ENCODE data around the gene RAMAC. TPM values are rescaled to one million over a fixed set of nuclear protein-coding genes. Genes with fewer than 3 reads are reported as not detected.
"Not testable (repeated sequence)": the region's sequence is repeated elsewhere in the genome, so short reads cannot be mapped to it uniquely, and the experiment has no call there.

RAMAC gene
- 13.5 TPM for total RNA-seq

DNA sequence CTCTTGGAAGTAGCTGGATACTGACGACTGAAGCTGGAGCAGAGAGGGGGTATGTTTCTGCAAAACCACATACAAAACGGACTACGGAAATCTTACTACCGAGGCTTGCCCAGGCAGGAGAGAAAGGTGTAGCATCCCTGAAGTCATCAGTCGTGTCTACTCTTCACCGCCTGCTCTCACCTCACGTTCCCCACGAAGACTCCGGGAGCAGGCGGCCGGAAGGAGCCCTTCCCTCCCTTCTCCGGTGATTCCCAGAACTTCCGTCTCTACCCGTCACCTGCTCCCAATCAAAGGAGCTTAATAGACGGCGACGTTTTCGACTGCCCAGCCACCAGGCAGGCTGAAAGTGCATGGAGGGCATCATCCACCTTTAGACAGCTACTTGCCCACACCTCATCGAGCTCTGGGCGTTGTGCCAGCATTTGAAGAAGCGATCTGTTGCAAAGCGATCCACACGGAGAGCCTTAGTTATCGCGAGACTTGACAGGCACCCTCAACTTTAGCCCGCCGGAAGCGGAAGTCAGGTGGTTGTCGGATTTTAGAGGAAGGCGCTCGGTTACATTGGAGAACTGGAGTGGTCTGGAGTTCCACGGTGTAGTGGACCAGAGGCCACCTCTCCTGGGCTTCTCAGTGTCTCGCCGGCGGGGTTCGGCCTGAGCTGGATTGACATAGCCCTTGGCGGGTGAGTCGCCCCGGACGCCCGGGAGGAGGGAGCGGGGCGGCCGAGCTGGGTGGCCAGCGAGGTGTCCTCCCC is at the start of gene RAMAC:
TSS of gene RAMAC (plus strand) at position 523 of the 754 bp plus-strand sequence. CDS start 2,809 bp downstream, outside the sequence.
- DNase-seq (ENCODE audit: low read depth in 2 of 3, low spot score in 2 of 3): peak; percentile 86 to 99 (median 98)

DNA sequence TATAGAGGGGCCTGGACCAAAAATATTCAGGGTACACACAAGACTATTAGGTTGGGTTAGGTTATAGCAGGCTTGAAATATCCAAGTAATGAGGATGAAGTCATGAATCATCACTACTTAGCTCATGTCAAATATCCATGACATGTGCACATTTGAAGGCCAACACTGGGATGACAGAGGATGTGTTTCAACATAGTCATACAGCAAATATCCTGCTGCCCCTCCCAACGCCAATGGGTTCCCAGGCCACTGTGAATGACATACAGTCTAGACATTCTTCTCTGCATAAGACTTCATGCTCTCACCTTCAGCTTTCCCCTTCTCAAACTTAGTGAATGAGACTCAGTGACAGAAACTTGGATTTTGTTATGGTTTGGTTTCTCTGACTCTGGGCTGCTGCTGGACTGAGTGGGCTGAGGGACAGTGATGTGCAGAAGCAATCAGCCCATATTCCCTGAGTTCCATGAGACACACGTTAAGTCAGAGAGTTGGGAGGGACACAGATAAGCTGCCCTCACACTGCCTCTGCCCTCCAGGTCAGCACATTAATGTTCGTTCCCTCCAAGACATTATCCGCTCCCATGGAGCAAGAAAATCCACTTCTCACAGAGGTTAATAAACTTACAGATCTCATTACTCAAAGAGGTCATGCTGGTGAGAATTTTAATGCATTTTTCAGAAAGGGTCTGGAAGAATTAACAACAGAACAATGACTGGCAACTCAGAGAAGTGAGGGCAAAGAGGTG is 48.9 kb upstream of the RAMAC start:
- DNase-seq (ENCODE audit: low read depth in 2 of 3, low spot score in 2 of 3): no peak

DNA sequence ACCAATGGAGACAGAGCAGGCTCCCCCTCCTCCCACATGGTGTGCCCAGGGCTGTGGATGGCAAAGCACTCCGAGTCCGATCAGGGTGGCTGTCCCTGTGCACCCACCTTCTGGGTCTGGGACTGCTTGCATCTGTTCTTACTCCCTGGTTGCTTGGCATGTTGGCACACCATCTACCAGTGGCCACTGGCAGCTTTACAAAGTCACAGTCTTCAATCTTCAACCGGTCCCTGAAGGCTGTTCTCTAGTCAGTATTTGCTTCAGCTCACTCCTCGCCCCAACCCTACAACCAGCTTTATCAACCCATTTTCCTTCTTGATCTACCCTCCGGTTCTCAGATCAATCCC is 48.3 kb upstream of the RAMAC start:
- DNase-seq (ENCODE audit: low read depth in 2 of 3, low spot score in 2 of 3): no peak

DNA sequence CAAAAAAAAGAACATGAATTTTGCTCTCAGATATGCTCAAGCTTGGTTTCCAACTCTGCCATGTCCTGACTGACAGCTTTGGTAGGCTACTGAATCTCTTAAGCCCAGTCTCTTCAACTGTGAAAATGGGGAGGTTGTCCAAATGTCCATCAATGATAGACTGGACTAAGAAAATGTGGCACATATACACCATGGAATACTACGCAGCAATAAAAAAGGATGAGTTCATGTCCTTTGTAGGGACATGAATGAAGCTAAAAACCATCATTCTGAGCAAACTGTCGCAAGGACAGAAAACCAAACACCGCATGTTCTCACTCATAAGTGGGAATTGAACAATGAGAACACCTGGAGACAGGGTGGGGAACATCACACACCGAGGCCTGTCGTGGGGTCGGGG is 46.3 kb upstream of the RAMAC start:
- not testable (repeated sequence) for DNase-seq (ENCODE audit: low read depth in 2 of 3, low spot score in 2 of 3)

DNA sequence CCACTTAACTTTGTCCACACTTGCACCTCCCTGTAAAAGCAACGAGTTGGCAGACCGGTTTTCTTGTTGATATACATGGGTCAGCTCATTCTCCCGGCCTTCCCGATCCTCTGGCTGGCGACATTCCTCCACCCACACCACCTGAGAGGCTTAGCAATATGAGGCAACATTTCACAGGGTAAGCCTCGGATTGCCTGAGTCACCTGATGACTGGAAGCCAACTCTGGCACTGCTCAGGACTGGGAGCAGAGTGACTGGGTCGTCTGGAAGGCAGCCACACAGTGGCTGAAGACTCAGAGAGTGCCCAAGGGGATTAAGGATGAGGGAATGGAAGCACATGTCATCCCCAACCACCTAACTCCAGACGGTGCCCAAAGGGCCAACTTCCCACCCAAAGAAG is 43.3 kb upstream of the RAMAC start:
- DNase-seq (ENCODE audit: low read depth in 2 of 3, low spot score in 2 of 3): no peak

DNA sequence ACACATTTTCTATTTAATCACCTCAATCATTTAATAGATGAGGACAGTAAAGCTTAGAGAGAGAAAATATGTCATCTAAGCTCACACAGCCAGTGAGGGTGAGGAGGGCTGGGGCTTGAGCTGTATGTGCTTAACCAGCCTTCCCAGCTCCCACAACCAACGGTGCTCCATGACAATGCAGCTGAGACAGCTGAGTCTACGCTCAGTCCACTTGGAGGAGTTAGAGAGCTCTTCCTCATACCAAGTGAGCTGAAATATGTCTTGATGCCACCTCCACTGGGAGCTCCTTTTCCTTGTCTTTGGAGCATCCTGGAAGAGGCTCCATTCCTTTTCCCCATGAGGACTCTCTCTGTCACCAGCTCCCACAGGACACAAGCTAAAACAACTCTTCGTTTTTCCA is 42.8 kb upstream of the RAMAC start:
- no peak for DNase-seq (ENCODE audit: low read depth in 2 of 3, low spot score in 2 of 3)

DNA sequence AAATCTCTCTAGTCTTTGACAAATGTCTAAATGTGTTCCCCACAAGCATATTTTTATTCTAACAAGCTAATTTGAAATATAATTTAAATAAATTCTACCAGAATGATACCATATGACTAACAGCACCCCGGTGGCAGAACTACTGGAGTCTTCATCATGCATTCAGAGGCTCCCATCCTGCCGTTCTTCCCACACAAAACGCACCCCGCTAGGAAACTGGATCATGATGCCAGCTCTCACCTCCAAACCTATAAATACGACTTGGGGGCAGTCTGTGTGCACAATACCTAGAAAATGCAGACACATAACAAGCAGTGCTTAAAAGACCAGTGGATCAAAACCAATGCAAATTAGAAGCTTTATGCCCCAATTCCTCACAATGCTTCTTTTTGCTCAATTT is 42.0 kb upstream of the RAMAC start:
- DNase-seq (ENCODE audit: low read depth in 2 of 3, low spot score in 2 of 3): no peak

DNA sequence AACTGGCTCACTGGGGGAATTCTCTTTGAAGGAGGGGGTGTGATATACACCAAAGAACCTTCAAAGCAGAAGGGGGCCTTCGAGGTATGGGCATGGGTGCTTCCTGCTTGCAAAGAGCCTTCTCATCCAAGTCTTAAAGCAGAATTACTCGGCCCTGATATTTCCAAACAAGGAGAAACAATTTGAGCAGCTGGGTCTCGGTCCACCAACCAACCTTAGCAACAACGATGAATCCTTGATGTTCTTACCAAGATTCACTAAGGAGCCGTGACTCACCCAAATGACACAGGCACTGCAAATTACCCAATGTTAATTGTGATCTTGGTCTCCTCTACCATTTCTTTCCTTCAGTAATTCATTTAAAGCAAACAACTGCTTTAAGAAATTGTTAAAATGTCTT is 41.2 kb upstream of the RAMAC start:
- DNase-seq (ENCODE audit: low read depth in 2 of 3, low spot score in 2 of 3): no peak

DNA sequence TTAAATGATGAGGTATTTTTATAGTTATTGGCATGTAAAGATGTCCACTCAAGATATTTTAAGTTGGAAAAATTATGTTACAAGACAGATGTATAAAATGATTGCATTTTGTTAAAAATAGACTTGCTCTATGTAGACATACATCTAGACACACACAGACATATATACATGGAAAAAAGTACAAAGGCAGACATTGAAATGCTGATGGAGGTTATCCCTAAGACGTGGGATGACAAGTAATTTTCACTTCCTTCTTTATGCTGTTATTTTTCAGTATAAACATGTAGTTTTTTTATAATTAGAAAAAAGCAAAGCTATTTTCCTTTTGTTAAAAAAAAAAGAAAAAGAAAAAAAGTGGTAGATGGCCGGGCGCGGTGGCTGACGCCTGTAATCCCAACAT is 40.7 kb upstream of the RAMAC start:
- no peak for DNase-seq (ENCODE audit: low read depth in 2 of 3, low spot score in 2 of 3)

DNA sequence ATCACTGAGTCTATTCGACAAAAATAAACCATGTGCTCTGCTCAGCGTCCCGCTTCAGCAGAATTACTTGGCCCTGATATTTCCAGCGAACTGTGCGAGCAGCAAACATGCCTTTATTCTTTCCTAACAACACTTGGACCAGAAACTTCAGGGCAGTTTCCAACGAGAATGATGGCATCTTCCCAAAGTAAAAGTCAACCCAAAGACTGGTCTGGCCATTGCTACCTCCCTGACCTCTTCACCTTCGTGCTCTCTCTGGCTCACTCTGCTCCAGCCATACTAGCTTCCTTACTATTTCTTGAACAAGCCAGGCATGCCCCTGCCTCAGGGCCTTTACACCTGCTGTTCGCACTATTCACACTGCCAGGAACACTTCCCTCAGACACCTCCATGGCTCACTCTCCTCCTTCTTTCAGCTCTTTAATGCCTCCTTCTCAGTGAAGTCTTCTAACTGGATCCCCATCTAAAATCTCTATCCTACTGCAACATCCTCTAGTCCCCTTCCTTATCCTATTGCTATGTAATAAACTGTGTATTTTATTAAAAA is 39.8 kb upstream of the RAMAC start:
- DNase-seq (ENCODE audit: low read depth in 2 of 3, low spot score in 2 of 3): no peak

DNA sequence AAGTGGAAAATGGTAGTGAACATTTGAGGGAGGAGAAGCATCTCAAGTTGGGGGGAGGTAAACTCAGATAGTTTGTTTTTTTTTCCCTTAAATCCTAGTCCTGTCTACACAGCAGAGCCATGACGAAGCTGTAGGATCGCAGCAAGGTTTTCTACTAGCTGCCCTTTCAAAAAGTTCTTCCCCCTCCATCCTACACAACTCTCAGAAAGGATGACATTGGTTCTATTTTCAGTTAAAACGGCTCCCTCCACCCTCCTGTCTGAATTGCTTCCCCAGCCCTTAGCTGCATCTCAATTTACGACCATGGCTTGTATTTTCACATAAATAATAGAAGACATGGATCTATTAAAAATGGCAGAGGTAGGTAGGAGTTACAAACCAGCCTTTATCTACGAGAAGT is 35.7 kb upstream of the RAMAC start:
- DNase-seq (ENCODE audit: low read depth in 2 of 3, low spot score in 2 of 3): no peak

DNA sequence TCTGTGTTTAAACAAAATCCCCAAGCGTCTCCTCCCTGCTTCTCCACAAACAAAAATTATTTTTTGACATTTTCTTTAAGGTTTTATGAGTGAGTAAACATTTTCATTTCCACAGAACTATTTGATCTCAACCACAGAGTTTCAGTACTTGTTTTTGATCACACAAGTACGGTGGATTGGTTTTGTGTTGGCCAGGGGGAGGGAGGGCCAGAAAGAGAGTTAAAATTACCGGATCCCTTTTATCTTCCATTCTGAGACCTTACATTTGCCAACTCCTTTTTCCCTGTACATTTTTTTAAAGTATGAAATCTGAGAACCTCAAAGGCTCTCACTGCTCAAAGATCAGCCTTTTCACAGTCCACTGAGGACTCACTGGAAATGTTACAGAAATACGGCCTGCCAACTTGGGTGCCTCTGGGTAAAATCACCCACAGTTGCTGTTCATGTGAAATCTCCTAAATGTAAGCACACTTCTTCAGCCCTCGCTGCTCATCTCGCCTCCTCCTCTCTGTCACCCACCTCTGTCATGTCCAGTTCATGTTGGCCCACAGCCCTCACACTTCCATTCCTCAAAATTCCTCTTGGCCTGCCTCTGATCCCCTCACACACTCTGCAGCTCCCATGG is 35.2 kb upstream of the RAMAC start:
- no peak for DNase-seq (ENCODE audit: low read depth in 2 of 3, low spot score in 2 of 3)

DNA sequence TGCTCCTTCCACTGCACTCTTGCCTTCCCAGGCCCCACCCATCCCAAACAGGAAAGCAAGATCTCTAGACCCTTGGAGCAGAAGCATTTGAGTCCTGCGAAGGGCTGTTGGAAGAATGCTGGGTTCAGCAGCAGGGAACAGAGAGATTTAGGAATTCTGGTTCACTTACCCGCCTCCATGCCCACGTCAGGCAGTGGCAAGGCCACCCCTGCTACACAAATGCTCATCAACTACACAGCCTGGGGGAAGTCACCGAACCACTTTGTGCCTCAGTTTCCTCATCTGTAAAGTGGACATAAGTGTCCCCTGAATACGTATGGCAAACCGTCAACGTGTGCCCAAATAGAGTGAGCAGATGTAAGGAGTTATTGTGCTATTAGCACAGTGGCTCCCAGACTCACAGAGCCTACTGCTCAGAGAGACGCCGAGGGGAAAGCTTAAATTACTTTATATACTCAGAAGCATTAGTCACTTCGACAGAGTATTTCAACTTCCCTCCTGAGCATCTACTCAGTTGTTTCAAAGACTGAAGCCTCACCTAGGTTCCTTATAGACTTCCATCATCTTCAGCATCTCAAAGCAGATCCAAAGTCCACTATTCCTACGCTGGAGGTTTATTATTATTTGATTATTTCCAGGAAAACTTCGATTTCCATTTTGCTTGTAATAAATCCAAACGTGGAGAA is 34.4 kb upstream of the RAMAC start:
- peak in 2 of 3 donors; percentile 9 to 40 for DNase-seq (ENCODE audit: low read depth in 2 of 3, low spot score in 2 of 3)

DNA sequence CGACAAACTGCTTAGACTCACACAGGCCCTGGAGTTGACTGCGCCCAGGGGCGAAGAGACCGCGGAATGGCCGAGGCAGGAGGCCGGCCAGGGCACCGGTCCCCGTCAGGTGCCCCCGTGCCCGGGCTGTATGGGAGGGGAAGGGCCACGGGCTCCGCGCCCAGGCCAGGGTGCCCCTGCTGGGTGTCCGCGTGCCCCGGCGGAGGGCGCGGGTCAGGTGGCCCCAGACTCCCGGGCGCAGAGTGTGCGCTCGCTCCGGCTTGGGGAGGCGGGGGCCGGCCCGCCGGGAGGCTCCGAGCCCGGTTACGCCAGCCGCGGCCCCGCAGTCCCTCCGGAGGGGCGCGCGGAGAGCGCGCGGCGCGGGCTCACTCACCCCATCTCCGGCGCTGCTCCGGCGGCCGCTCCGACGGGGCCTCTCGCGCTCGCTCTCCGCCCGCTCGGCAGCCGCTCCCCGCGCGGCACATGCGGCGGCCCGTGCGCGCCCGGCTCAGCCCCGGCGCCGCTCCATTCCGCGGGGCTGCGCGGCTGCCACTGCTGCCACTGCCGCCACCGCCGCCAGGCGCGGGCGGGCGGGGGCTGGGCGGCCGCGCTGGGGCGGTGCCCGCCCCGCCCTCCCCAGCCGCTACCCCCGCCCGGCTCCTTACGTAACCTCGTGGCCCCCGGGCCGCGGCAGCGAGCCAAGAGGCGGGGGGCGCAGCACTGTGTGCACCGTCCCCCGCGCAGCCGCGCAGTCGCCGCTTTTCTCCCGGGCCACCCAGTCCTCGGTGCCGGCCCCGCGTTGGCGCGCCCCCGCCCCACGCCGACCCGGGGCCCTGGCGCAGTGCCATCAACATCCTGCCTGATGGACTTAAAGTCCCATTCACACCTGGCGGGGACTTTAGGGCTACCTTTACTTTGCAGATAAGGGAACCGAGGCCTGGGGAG is 33.6 kb upstream of the RAMAC start, which contains the start of gene HOMER2:
TSS of gene HOMER2 (minus strand) at position 563 of the 924 bp plus-strand sequence. CDS start at position 378, 185 bp downstream.
- peak in 2 of 3 donors; percentile 44 to 50 for DNase-seq (ENCODE audit: low read depth in 2 of 3, low spot score in 2 of 3)

DNA sequence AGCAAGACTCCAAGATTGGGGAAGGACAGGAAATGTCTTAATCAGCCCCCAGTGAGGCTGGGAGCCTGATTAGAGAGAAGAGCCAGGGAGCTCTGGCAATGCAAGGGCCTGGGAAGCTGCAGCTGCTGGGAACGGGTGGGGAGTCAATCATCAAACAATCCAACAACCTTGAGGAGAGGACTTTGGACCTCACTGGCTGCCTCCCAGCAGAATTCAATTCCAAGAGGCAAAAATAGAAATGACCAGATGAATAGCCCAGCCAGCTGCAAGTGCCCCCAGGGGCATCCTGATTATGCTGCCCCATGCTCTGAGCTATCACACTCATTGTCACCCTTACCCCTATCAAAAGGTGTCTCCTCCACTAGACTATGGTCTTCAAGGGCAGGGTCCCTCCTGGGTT is 27.4 kb upstream of the RAMAC start:
- DNase-seq (ENCODE audit: low read depth in 2 of 3, low spot score in 2 of 3): no peak

DNA sequence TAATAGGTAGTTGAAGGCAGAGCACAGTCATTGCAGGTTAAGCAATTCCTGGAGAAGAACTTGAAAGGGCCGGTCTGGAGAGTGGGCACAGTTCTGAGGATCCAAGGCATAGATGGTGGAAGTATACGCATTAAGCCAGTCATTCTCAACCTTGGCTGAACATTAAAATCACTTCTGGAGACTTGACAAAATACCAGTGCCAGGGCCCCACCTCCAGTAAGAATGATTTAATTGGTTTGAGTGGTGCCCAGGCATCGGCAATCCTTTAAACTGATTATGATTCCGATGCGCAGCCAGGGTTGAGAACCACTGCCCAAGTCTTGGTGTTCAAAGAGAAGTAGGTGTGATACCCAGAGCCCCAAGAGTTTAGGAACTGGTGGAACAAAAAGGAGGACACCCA is 26.6 kb upstream of the RAMAC start:
- no peak for DNase-seq (ENCODE audit: low read depth in 2 of 3, low spot score in 2 of 3)

DNA sequence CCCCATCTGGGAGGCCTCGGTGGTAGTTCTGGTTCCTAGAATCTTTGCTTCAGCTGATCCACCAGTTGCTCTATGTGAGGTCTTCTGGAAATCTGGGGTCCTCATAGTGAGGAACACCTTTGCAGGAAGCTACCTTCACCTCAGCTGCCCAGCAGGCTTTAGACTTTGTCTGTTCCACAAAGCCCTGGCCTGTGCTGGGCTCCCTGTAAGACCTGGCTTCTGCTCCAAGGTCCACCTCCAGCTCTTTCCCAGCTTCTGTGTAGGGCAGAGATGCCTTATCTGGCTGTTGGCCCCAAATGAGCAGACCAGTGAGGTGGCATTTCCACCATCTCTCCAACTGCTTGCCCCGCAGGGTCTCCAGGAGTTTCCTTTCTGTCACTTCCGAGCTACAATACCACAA is 25.2 kb upstream of the RAMAC start:
- DNase-seq (ENCODE audit: low read depth in 2 of 3, low spot score in 2 of 3): no peak

DNA sequence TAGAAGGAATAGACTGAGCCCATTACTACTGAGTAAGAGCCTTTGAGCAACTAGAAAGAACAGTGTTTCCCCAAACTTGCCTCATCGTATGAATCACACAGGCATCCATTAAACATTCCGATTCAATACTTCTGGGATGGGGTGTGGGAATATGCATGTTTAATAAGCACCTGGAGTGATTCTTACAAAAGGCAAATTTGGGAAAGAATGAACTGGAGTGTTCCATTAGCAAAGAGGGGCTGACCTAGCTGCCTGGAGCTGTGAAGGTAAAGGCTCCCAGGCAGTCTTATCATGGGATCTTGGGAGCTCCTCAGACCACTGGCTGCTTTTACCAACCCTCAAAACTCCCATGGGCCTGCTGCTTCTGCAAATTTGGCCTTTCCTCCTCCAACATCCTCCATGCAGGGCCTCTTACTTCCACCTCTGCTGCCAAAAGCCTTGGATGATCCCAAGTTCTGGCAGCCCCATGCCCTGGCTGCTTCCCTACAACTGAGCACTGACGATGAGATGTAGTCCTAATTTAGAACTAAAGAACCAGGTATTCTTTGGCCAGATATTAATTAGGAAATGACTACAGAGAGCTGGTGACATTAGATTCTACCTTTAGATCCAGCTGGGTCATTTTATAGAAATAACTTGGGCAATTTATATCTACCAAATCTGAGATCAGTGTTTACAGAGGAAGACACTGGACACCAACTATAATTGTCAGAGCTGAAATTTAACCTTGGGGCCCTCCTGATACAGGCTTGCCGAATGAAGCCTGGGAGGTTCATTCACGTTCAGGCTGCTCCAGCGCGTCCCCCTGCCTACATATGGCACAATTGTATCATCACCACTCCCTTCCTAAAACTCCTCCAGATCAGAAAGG is 22.3 kb upstream of the RAMAC start:
- no peak for DNase-seq (ENCODE audit: low read depth in 2 of 3, low spot score in 2 of 3)

DNA sequence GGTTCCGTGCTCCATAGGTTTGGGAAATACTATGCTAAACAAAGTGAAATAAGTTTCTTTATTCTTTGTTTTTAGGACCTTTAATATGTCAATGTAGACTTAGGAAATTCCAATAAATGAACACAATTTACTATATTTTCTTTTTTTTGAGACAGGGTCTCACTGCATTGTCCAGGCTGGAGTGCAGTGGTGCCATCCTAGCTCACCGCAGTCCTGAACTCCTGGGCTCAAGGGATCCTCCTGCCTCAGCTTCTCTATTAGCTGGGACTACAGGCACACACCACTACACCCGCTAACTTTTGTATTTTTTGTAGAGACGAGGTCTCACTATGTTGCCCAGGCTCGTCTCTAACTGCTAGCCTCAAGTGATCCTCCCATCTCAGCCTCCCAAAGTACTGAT is 21.1 kb upstream of the RAMAC start:
- DNase-seq (ENCODE audit: low read depth in 2 of 3, low spot score in 2 of 3): no peak
